Measurements from ENCODE around the gene SUFU. TPM values are rescaled to one million over a fixed set of nuclear protein-coding genes. Genes with fewer than 3 reads are reported as not detected.

SUFU gene
- total and polyA plus RNA-seq, 2 of the 13 experiments (the other 11 are each of a cell fraction or from before 2014, with no cell fraction given) = 2.9 to 5.5 TPM

DNA sequence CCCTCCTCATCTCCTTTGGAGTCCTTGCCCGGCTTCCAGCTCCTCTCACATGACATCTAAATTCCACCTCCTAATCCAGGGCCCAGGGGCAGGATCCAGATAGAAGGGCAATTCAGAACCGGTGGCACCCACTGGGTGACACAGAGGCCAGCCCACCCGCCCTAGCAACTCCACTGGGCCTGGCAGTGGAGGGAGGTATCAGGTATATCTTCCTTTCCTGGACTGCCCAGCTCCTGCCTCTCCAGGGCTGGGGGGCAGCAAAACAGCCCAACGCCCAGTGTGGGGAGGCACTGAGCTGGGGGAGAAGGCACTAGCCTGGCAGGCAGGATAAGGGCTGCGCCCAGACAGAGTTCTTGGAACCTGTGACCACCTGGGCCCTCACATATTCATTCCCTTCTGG is 130.1 kb downstream of the SUFU start:
- DNase-seq (ENCODE audit: low spot score) = no peak
- Histone ChIP-seq H3K9me3 (ENCODE audit: low read length) (no peaks in the 10 kb centered on the region), H3K79me2 (ENCODE audit: insufficient read depth, low read length) (no peaks in the 10 kb centered on the region), H3K27ac (ENCODE audit: extremely low read length, insufficient read depth, low read length) (no peak overlapping the region), H3K4me3 (replicated peaks in 1 of 3; ENCODE audit: insufficient read depth in 1 of 3, low read depth in 2 of 3, low read length in 3 of 3) (no peak overlapping the region), H3K27me3 (ENCODE audit: control insufficient read depth in 1 of 2, insufficient read depth in 2 of 2, low read length in 2 of 2) (no peaks in the 10 kb centered on the region), H4K20me1 (ENCODE audit: insufficient read depth, low read length) (no peaks in the 10 kb centered on the region), H3K36me3 (replicated peaks in 1 of 2; ENCODE audit: control insufficient read depth in 1 of 2, insufficient read depth in 2 of 2, low read length in 2 of 2) (no peaks in the 10 kb centered on the region; a peak in 1 of 5 replicates), H2AFZ (ENCODE audit: low read length) (no peak overlapping the region), H3K9ac (ENCODE audit: insufficient read depth, low read depth, low read length) (no peak overlapping the region), H3K4me2 (ENCODE audit: low read depth, low read length) (no peak overlapping the region), H3K4me1 (ENCODE audit: insufficient read depth, low read length) (peaks cover 54% of the 10 kb centered on the region)
- intact Hi-C loops (cut with micrococcal nuclease; ENCODE audit: unreplicated experiment) = no loop called here
- ATAC-seq = no peak; the same call in 1 of the 3 replicates
- no peak for TF ChIP-seq ZNF205 (CRISPR knock-in tag; IDR thresholded peaks at IDR 0.05)
- no peak for TF ChIP-seq ZNF678 (CRISPR knock-in tag; IDR thresholded peaks at IDR 0.05)
- no peak for TF ChIP-seq YEATS4 (CRISPR knock-in tag; IDR thresholded peaks at IDR 0.05; ENCODE audit: borderline replicate concordance)
- TF ChIP-seq ZBTB20 (CRISPR knock-in tag; IDR thresholded peaks at IDR 0.05; ENCODE audit: borderline replicate concordance, low read depth) = no peak
- no peak for TF ChIP-seq TEAD2 (CRISPR knock-in tag; IDR thresholded peaks at IDR 0.05)
- no peak for TF ChIP-seq ZNF33B (CRISPR knock-in tag; IDR thresholded peaks at IDR 0.05)
- no peak for TF ChIP-seq TBX2 (CRISPR knock-in tag; IDR thresholded peaks at IDR 0.05; ENCODE audit: borderline replicate concordance)
- TF ChIP-seq, protein P1, sequence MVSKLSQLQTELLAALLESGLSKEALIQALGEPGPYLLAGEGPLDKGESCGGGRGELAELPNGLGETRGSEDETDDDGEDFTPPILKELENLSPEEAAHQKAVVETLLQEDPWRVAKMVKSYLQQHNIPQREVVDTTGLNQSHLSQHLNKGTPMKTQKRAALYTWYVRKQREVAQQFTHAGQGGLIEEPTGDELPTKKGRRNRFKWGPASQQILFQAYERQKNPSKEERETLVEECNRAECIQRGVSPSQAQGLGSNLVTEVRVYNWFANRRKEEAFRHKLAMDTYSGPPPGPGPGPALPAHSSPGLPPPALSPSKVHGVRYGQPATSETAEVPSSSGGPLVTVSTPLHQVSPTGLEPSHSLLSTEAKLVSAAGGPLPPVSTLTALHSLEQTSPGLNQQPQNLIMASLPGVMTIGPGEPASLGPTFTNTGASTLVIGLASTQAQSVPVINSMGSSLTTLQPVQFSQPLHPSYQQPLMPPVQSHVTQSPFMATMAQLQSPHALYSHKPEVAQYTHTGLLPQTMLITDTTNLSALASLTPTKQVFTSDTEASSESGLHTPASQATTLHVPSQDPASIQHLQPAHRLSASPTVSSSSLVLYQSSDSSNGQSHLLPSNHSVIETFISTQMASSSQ (IDR thresholded peaks at IDR 0.05; ENCODE audit: low read depth) = no peak
- TF ChIP-seq, protein P1 (CRISPR knock-in tag; IDR thresholded peaks at IDR 0.05; ENCODE audit: borderline replicate concordance) = no peak
- no peak for TF ChIP-seq MBNL3 (CRISPR knock-in tag; conservative IDR thresholded peaks at IDR 0.05)
- no peak for TF ChIP-seq SOX13 (IDR thresholded peaks at IDR 0.05)
- no peak for TF ChIP-seq SOX13 (CRISPR knock-in tag; conservative IDR thresholded peaks at IDR 0.05 in 1 of 2, IDR thresholded peaks at IDR 0.05 in 1 of 2)
- TF ChIP-seq ZNF569 (CRISPR knock-in tag; IDR thresholded peaks at IDR 0.05; ENCODE audit: borderline replicate concordance) = no peak
- no peak for TF ChIP-seq ZNF564 (CRISPR knock-in tag; IDR thresholded peaks at IDR 0.05)
- no peak for TF ChIP-seq NCOA5 (CRISPR knock-in tag; IDR thresholded peaks at IDR 0.05)
- ChIA-PET POLR2A (interaction anchor here (1.2 kb wide), 1 partner anchor 8 kb away, joined by 6 read pairs; no protein-coding TSS in a partner anchor), CTCF (ENCODE audit: low intra/inter-chr PET ratio, low total read pairs) (no interaction called here)
- BruUV-seq (replicated peaks) = no TSS peak
- 68% methylated on average over 4 of the region's 5 CpGs for WGBS (ENCODE audit: low lambda C conversion rate)
- in situ Hi-C loops (cut with HindIII; ENCODE audit: extremely low pct_ligation_motif_present, low pct_unique_long_range_greater_than_20kb) = no loop called here
- FAIRE-seq = no peak

Data from HepG2 (cell line).